BLaER1 (cell line): ENCODE measurements around the gene MIGA2.
A peak's percentile ranks its signal among the peaks of the same experiment; 100 is the strongest.

Experiments
- H3K27ac ChIP-seq: shearing (Covaris generic); formaldehyde crosslinking; 2 replicates; pipeline ENCODE4 v1.8.1; 2022
- H3K27me3 ChIP-seq: shearing (Covaris generic); formaldehyde crosslinking; 2 replicates; pipeline ENCODE4 v1.8.1; 2022
- H3K36me3 ChIP-seq: shearing (Covaris generic); formaldehyde crosslinking; 2 replicates; pipeline ENCODE4 v1.8.1; 2022
- H3K4me1 ChIP-seq: shearing (Covaris generic); formaldehyde crosslinking; 2 replicates; pipeline ENCODE4 v1.8.1; 2022
- H3K4me2 ChIP-seq: shearing (Covaris generic); formaldehyde crosslinking; 2 replicates; pipeline ENCODE4 v1.8.1; 2022
- H3K4me3 ChIP-seq: shearing (Covaris generic); formaldehyde crosslinking; 2 replicates; pipeline ENCODE4 v1.8.1; 2022
- H3K9ac ChIP-seq: shearing (Covaris generic); formaldehyde crosslinking; 2 replicates; pipeline ENCODE4 v1.8.1; 2022
- H3K9me3 ChIP-seq: shearing (Covaris generic); formaldehyde crosslinking; 2 replicates; pipeline ENCODE4 v1.8.1; 2022
- H4K20me1 ChIP-seq: shearing (Covaris generic); formaldehyde crosslinking; 2 replicates; pipeline ENCODE4 v1.8.1; 2022
- Cebpa-rat ChIP-seq: shearing (Covaris generic); IDR thresholded peaks from 2 replicates; pipeline ENCODE4 v1.8.1; 2022

MIGA2 gene

GRCh38 chr9:129094387-129095169 is 58.2 kb downstream of the MIGA2 start:
- no peaks in the 10 kb centered on the region for H3K27me3 ChIP-seq
- no peak overlapping the region for H3K4me3 ChIP-seq
- TF ChIP-seq Cebpa-rat, result no peak
- peak overlapping the region; percentile 62 for H3K27ac ChIP-seq
- no peaks in the 10 kb centered on the region for H3K9me3 ChIP-seq
- peaks cover 23% of the 10 kb centered on the region for H3K4me1 ChIP-seq
- peaks cover 44% of the 10 kb centered on the region for H3K36me3 ChIP-seq
- peak overlapping the region; percentile 75 for H3K4me2 ChIP-seq
- no peaks in the 10 kb centered on the region for H4K20me1 ChIP-seq
- H3K9ac ChIP-seq, result peak overlapping the region; percentile 54

- H3K9me3 ChIP-seq, result no peaks in the 10 kb centered on the region
- H3K27ac ChIP-seq, result peak overlapping the region; percentile 62; the same call in 1 of the 2 replicates
- H3K4me2 ChIP-seq, result peak overlapping the region; percentile 75; the same call in 1 of the 2 replicates
- H3K4me1 ChIP-seq, result peaks cover 24% of the 10 kb centered on the region
- no peaks in the 10 kb centered on the region for H3K27me3 ChIP-seq
- H3K9ac ChIP-seq, result no peak overlapping the region
- peaks cover 38% of the 10 kb centered on the region for H3K36me3 ChIP-seq
- no peaks in the 10 kb centered on the region for H4K20me1 ChIP-seq
- no peak overlapping the region for H3K4me3 ChIP-seq
- no peak for TF ChIP-seq Cebpa-rat
Observed at GRCh38 chr9:129095170-129095667, 58.8 kb downstream of the MIGA2 start.

- no peak overlapping the region for H3K27ac ChIP-seq
- H3K36me3 ChIP-seq, result peaks cover 31% of the 10 kb centered on the region
- no peak overlapping the region for H3K4me2 ChIP-seq
- H4K20me1 ChIP-seq, result no peaks in the 10 kb centered on the region
- TF ChIP-seq Cebpa-rat, result no peak
- no peak overlapping the region for H3K9ac ChIP-seq
- peaks cover 31% of the 10 kb centered on the region for H3K4me1 ChIP-seq
- no peaks in the 10 kb centered on the region for H3K27me3 ChIP-seq
- H3K4me3 ChIP-seq, result no peak overlapping the region
- no peaks in the 10 kb centered on the region for H3K9me3 ChIP-seq
Observed at GRCh38 chr9:129095908-129096307, 59.5 kb downstream of the MIGA2 start.

- H3K9me3 ChIP-seq, result no peaks in the 10 kb centered on the region
- no peak for TF ChIP-seq Cebpa-rat
- H4K20me1 ChIP-seq, result no peaks in the 10 kb centered on the region
- no peak overlapping the region for H3K4me2 ChIP-seq
- H3K4me1 ChIP-seq, result peaks cover 32% of the 10 kb centered on the region
- no peaks in the 10 kb centered on the region for H3K27me3 ChIP-seq
- no peak overlapping the region for H3K9ac ChIP-seq
- H3K36me3 ChIP-seq, result peaks cover 27% of the 10 kb centered on the region
- no peak overlapping the region for H3K27ac ChIP-seq
- no peak overlapping the region for H3K4me3 ChIP-seq
Observed at GRCh38 chr9:129097671-129098306, 61.4 kb downstream of the MIGA2 start.

GRCh38 chr9:129098328-129098727 is 61.9 kb downstream of the MIGA2 start:
- Histone ChIP-seq H3K9ac (no peak overlapping the region), H3K9me3 (no peaks in the 10 kb centered on the region), H3K4me2 (no peak overlapping the region), H3K36me3 (peaks cover 27% of the 10 kb centered on the region), H3K4me1 (peaks cover 27% of the 10 kb centered on the region), H4K20me1 (no peaks in the 10 kb centered on the region), H3K27me3 (no peaks in the 10 kb centered on the region), H3K27ac (no peak overlapping the region), H3K4me3 (no peak overlapping the region)
- no peak for TF ChIP-seq Cebpa-rat

GRCh38 chr9:129100383-129101169 is 64.2 kb downstream of the MIGA2 start:
- no peak for TF ChIP-seq Cebpa-rat
- Histone ChIP-seq H3K27ac (no peak overlapping the region), H3K4me2 (0 out of 2 replicates have a peak overlapping the region, but pooled peaks have one; percentile 4), H3K36me3 (peaks cover 18% of the 10 kb centered on the region), H3K9me3 (no peaks in the 10 kb centered on the region), H3K4me1 (peaks cover 10% of the 10 kb centered on the region; the same call in 1 of the 2 replicates), H3K4me3 (no peak overlapping the region), H3K9ac (no peak overlapping the region), H3K27me3 (no peaks in the 10 kb centered on the region), H4K20me1 (no peaks in the 10 kb centered on the region)

- Histone ChIP-seq H3K9ac (no peak overlapping the region), H3K4me1 (peaks cover 10% of the 10 kb centered on the region; the same call in 1 of the 2 replicates), H3K4me3 (no peak overlapping the region), H3K9me3 (no peaks in the 10 kb centered on the region), H3K4me2 (no peak overlapping the region), H3K27me3 (no peaks in the 10 kb centered on the region), H3K36me3 (peaks cover 15% of the 10 kb centered on the region; the same call in 1 of the 2 replicates), H4K20me1 (no peaks in the 10 kb centered on the region), H3K27ac (no peak overlapping the region)
- TF ChIP-seq Cebpa-rat, result no peak
Observed at GRCh38 chr9:129101279-129101678, 64.9 kb downstream of the MIGA2 start.

GRCh38 chr9:129102095-129102525 is 65.7 kb downstream of the MIGA2 start:
- no peak overlapping the region for H3K4me2 ChIP-seq
- H4K20me1 ChIP-seq, result no peaks in the 10 kb centered on the region
- no peak overlapping the region for H3K27ac ChIP-seq
- H3K4me1 ChIP-seq, result peaks cover 10% of the 10 kb centered on the region; the same call in 1 of the 2 replicates
- H3K9me3 ChIP-seq, result no peaks in the 10 kb centered on the region
- peaks cover 21% of the 10 kb centered on the region; the same call in 1 of the 2 replicates for H3K36me3 ChIP-seq
- no peak overlapping the region for H3K4me3 ChIP-seq
- H3K27me3 ChIP-seq, result no peaks in the 10 kb centered on the region
- no peak overlapping the region for H3K9ac ChIP-seq
- TF ChIP-seq Cebpa-rat, result no peak

- no peak overlapping the region for H3K9ac ChIP-seq
- no peaks in the 10 kb centered on the region for H4K20me1 ChIP-seq
- no peak overlapping the region for H3K27ac ChIP-seq
- no peak overlapping the region for H3K4me3 ChIP-seq
- no peak for TF ChIP-seq Cebpa-rat
- peaks cover 25% of the 10 kb centered on the region for H3K36me3 ChIP-seq
- no peaks in the 10 kb centered on the region for H3K9me3 ChIP-seq
- no peak overlapping the region for H3K4me2 ChIP-seq
- peaks cover 10% of the 10 kb centered on the region; the same call in 1 of the 2 replicates for H3K4me1 ChIP-seq
- H3K27me3 ChIP-seq, result no peaks in the 10 kb centered on the region
Observed at GRCh38 chr9:129102791-129103594, 66.6 kb downstream of the MIGA2 start.
